GM19324 (cell line): ENCODE measurements around the gene NR3C2.
"Not testable (repeated sequence)": the region's sequence is repeated elsewhere in the genome, so short reads cannot be mapped to it uniquely, and the experiment has no call there.

Experiments
- ATAC-seq: cut with Tn5 transposase; IDR thresholded peaks from one replicate; pipeline ENCODE4 v1.9.1; 2021; ENCODE audit warnings: mild to moderate bottlenecking, moderate library complexity; ENCODE audit not compliant: unreplicated experiment, low FRiP score

The NR3C2 gene

DNA sequence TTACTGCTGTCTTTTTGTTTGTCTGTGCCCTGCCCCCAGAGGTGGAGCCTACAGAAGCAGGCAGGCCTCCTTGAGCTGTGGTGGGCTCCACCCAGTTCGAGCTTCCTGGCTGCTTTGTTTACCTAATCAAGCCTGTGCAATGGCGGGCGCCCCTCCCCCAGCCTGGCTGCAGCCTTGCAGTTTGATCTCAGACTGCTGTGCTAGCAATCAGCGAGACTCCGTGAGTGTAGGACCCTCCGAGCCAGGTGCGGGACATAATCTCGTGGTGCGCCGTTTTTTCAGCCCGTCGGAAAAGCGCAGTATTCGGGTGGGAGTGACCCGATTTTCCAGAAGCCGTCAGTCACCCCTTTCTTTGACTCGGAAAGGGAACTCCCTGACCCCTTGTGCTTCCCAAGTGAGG lies 118.9 kb downstream of the NR3C2 start:
- not testable (repeated sequence) for ATAC-seq

DNA sequence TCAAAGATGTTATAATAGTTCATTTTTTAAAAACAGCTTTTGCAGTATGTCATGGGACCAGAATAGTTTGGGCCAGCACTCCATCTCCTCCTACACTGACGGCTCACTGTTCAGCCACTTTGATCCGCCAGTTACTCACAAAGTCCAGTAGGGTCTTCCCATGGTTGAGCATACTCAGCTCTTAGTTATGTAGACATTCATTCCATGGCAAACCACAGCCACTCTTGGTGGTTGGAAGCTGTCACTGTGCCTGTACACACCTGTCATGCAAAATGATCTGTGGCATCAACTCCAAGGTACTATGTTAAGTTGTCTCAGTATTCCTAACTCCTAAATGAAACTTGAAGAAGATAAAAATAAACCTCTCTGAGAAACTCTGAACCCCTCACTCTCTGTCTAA lies 127.2 kb downstream of the NR3C2 start:
- no peak for ATAC-seq

DNA sequence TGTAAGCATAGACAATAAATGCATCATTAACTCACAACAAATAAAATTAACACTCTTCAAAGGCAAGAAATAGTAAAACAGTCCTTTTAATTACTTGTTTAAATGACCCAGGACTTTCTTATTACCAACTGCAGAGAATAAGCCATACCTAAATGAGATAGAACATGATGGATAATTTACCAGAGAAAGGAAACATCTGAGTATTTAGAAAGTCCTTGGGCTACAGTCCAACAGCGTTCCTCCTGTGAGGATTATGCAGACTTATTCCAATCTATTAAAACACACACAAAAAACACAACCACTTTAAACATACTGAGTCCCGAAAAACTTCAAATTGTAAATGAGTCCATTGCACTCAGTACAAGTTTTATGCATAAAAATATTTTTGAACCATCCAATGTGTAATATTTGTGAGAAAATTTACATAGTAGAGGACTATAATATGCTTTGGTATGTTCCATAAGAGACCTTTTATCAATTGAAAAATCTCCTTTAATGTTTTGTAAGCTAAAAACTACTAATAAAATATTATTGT lies 129.2 kb downstream of the NR3C2 start:
- no peak for ATAC-seq

DNA sequence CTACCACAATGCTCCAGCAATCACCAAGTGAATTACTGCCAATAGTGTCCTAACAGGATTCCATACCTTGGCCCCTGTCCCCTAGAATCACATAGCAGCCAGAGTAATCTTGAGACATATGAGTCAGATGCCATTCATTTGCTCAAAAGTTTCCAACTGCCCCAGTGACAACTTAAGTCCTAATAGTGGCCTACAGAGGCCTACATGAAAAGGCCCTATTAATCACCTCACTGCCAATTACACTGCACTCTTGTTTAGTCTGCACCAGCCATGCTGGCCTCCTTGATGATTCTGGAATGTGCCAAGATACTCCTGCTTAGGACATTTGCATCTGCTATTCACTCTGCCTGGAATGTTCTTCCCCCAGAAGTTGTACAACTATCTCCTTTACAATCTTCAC lies 130.7 kb downstream of the NR3C2 start:
- no peak for ATAC-seq

DNA sequence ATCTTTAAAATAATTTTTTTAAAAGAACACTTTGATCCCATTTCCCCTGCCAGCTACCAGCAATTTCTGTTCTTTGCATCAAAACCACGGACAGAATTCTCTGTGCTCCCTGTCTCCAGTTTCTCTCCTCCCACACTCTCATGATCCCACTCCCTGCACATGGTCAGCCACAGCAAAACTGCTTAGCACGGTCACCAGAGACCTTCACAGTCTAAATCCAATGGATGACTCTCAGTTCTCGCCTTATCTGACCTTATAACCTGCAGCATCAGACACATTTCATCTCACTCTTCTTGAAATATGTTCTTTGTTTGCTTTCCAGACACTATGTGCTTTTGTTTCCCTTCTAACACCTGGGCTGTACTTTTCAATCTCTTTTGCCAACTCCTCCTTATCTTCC lies 131.5 kb downstream of the NR3C2 start:
- no peak for ATAC-seq

DNA sequence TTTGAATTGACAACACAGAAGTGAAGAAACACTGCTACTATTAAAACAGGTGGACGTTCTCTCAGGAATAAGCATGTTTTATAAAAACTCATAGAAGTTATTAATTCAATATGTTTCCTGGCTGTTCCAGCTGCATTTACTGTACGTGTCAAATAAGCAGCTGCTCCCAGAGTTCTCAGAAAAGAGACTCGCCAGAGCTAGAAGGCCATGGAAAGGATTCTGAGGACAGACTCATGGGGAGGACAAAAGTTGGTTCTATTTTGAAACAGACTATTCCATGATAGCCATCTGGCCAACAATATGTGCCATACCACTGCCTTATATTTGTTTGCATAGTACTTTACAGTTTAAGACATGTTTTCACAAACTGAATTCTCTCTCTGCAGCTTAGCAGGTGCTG lies 136.5 kb downstream of the NR3C2 start:
- no peak for ATAC-seq

DNA sequence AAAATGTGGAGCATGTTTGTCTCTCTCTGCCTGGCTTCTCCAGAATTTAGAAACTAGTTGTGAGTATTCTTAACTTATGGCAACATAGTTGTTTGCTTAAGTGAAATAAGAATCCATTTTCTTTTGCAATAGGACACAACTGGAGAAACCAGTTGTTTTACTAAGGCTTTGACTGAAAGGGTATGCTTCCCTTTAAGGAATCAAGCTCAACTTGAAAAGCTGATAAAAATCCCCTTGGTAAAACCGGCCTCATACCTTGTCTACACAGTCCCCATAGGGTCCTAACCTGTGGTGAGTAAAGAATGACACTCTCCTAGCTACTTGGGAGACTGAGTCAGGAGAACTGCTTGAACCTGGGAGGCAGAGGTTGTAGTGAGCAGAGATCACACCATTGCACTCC lies 139.8 kb downstream of the NR3C2 start:
- no peak for ATAC-seq

DNA sequence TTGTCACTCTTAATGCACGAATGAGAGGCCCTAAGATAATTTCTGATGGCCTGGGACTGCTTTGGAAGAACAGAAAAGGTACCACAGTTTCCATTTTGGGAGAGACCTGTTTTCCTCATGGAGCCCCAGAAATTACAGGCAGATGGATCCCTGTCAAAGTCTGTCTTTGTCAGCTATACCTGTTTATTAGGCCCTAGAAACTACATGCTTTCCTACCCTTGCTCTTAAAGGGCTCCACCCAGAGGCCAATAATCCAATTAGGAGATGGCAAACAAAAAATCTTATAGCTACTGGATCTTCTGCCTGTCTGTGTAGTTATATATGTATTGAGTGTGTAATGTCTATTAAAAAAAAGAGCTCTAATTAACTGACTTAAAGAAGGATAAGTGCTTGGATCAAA lies 141.3 kb downstream of the NR3C2 start:
- no peak for ATAC-seq

DNA sequence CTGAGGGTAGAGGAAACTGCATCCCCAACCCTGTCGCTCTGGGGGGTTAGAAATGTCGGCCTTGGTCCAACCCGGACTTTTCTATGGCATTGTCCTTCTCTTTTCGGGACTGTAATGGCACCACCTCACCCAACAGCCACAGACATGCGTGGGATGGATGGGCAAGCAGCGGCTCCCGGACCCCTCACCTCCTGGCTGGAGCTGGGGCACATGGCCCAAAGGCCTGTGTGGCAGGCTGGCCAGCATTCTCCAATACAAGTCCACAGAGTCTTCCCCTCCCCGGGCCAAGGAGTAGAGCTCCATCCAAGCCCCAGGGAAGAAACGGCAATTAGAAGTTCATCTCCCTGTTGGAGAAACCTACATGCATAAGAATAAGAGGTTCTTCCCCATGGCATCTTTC lies 142.9 kb downstream of the NR3C2 start:
- no peak for ATAC-seq

DNA sequence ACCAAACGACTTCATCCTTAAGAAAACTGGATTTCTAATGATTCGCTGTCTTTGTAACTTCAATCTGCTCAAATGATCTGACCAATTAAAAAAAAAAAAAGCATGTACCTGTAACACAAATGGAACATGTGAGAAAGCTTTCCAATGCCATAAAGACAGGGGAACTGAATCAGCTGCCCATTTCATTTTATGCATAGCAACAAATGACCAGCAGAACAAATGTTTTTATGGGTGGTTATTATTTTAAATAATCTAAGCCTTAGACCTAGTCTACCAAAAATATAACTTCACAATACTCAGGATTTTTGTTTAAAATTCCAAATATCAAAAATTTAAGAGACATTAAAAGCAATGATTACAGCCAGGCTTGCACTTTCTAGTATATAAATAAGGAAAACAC lies 145.7 kb downstream of the NR3C2 start:
- ATAC-seq, result no peak

DNA sequence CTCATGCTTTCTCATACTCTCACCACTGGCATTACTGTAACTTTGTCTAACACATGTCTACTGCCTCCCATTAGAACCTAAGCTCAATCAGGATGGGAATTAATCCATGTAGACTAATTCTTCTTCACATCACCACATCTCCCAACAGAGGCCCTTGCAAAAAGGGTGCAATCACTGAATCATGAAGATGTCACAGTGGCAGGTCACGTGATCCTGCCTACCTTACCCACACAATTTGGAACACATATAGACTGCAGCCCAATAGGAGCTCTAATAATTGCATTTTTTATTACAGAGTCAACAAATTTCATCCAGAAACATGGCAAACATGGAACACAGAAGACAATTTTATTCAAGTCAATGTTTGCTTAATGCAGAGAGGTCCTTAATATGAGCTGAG lies 146.6 kb downstream of the NR3C2 start:
- ATAC-seq, result no peak

DNA sequence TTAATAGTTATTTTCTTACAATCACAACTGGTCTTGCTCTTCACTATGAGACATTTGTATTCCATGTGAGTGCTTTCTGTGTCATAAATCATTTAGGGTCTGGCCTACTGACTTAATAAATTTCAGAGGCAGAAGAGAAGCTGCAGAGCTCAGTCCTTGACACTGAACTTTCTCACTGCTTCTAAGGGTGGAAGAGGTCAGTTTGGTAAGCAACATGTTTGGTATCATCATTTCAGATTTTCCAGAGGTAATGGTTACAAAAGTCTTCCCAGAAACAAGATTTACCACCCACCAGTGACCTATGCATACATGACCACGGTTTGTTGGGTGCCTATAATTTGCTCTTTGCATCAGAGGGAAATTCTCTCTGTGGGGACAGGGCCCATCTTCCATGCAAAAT lies 148.6 kb downstream of the NR3C2 start:
- no peak for ATAC-seq

DNA sequence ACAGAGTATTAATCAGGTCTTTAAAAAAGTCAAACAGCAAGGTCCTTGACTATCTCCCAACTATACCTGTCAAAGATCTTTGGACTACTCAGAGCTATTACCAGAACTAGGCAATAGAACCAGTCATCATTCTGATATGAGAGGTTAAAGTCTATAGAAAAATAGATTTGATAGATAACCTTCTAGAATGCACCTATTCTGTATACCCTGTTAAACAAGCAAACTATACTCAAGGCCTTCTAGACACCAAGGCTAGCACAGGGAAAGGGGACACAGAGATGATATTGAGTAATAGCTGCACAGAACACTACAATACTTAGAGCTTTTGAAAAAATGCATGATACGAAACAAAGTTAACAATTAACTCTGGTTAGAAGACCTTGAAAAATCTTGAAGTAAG lies 149.5 kb downstream of the NR3C2 start:
- no peak for ATAC-seq

DNA sequence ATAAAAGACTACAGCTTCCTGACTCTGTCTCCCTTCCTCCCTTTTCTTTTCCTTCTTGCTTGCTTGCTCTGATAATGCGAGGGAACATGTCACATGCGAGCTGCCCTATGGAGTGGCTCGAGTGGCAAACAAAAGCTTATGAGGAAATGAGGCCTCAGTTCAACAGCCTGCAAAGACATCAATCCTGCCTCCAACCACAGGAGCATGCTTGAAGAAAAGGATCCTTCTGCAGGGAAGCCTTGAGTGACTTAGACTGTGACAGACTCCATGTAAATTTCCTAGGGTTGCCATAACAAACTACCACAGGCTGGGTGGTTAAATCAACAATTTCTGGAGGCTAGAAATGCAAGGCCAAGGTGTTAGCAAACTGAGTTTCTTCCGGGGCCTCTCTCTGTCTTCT lies 152.5 kb downstream of the NR3C2 start:
- no peak for ATAC-seq

DNA sequence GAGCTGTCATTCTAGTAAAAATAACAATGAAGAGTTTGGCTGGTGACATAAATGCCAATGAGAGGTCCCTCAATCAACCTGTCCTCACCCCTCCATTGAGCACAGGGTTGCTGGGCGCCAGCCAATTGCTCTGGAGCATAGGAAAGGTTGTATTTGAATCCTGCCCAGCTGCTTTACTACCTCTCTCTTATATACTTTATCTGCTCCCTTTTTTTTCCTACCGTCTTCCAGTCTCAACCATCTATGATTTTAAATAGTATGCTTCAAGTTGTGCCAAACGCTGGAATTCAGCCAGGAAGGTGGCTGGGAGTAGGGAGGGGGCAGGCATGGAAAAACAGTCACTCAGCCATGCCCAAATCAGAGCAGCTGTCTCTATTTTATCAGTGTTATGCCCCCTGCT lies 153.8 kb downstream of the NR3C2 start:
- no peak for ATAC-seq

DNA sequence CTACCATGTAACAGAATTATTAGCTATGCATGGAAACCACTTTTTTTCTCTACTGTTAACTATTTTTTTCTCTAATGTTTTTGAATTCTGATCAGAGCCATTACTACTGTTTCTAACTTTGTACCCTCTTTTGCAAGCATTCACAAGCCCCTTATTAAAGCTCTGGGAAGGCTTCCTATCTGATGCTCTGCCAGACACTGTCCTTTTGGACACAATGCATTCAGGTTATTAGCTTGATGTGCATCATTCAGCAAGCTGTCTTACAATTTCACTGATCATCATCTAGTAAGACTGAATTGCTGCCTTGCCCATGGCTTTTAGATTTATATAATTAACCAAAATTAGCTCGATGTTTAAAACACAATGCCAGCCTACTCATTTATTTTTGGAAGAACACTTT lies 155.1 kb downstream of the NR3C2 start:
- no peak for ATAC-seq

DNA sequence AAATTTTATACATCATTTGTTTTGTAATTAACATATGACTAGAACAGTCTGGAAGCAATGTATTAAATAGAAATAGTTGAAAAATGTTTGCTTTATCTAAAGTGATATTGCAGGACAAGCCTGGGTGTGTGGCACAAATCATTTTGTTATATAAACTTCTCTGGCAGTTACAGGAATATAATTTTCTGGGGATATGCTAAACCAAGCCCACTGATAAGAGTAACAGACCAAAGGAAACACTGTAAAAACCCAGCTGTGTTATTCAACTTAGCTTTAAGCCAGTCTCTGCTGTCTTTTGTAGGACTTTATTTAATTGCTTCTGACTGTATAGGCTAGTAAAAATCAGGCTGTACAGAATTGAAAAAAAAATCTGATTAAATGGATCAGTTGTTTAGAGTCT lies 156.2 kb downstream of the NR3C2 start:
- no peak for ATAC-seq

DNA sequence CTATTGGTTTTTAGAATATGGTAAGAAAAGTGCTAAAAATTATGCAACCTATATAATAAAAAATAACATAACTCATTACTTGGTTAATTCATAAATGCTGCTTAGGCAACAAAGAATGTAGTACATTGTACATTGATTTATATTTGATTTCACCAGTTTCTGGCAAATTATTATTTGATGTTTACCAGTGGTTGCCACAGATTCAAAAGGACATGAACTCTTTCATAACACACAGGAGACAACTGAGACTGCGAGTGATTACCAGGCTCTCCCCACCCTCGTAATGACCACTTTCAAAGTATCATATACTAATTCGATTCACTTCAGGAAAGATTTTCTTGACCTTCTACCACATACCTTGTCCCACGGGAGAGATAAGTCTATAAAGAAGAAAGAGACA lies 158.5 kb downstream of the NR3C2 start:
- no peak for ATAC-seq

DNA sequence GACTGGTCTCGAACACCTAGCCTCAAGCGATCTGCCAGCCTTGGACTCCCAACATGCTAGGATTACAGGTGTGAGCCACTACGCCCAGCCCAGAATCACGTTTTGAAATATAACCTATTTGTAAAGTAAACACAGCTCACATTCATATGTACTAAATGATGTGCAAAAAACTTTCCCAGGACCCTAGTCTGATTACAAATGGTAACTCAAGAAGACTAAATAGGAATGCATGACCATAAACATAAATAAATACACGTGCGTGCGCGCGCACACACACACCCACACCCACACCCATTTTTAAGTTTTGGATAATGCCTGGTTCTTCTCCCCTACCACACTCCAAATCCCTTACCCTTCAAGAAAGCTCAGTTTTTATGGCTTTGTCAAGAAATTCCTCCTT lies 163.9 kb downstream of the NR3C2 start:
- ATAC-seq, result no peak

DNA sequence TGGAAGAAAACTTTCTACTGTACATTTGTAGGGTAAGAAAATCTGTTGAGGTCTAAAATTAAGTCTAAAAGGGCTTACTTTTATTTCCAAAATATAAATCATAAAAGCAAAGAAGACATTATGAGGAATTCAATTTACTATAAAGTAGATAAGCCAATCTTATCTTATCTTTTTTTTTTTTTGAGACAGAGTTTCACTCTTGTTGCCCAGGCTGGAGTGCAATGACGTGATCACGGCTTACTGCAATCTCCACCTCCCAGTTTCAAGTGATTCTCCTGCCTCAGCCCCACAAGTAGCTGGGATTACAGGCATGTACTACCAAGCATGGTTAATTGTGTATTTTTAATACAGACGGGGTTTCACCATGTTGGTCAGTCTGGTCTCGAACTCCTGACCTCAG lies 166.9 kb downstream of the NR3C2 start:
- ATAC-seq, result no peak

DNA sequence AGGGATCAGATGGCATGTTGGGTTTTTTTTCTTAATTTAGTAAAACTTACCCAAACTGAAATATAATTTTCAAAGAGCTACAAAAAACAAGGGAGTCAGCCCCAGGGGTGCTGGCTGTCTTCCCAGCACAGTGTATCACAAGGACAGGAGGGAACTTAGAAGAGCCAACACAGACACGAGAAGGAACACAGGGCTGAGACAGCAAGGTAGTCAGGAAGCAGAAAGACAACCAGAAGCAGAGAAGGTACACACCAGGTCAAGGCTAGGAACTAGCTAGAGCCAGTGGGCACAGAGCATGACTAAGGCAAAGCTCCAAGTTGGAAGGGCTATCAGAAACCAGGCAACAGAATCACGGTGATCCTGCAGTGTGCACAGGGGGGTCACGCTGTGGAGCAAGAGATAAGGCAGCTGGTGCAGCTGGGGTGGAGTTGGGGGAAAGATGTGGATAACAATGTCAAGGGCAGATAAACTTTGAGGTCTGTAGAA lies 168.7 kb downstream of the NR3C2 start:
- no peak for ATAC-seq

DNA sequence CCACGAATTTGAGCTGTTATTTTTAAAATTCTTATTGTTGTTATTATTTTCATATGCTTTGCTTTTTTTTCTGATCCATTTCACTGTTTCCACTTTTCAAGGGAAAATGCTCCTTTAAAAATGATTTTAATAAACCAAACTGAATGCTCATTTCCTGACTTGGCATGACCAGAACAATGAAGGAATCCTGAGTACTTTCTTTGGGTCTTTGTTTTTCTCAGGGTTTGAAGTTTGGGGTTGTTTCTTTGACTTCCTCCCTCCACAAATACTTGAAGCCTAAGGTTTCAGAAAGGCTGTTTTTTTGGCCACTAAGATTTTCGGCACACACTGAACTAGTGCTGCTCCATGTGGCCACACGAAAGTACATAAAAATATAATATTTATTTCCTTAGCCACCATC lies 171.0 kb downstream of the NR3C2 start:
- ATAC-seq, result no peak

DNA sequence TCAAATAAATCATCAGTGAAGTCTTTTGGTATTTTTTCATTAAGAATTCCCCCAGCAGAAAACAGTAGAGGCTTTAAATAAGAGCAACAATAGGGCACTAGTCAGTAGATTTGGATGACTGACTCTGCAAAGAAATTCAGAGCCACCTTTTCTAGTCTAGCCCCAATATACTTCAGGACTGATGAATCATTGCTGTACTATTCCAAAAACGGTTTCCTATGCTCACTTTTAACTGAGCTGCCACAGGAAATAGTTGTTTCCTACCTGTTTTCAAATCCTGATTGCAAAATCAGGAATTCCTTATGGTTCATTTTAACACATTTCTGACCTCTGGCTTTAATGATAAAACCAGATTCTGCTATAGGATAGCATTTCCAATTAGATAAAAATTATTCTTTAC lies 171.6 kb downstream of the NR3C2 start:
- no peak for ATAC-seq
